Measurements from ENCODE around the gene SLC28A1. TPM values are rescaled to one million over a fixed set of nuclear protein-coding genes. Genes with fewer than 3 reads are reported as not detected.
A peak's percentile ranks its signal among the peaks of the same experiment; 100 is the strongest.

SLC28A1 gene
- total and polyA plus RNA-seq, 2 experiments from 2014 or later = not detected

DNA sequence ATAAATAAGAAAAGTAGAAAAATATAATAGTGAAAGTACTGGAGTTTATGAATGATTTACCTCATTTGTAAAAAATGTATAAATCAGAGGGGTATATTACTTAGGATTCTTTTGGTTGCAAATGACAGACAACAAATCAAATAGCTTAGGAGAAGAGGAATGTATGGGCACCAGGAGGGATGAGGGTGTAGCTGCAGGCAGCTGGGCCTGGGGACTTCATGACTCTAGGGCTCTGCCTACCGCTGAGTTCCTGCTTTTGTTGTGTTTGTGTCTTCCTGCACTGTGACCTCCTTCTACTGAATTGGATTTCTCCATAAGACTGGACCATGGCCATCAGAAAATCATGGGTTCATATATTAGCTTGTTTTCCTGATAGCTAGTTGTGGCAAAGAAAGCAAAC lies 69.3 kb downstream of the SLC28A1 start:
- H3K79me2 ChIP-seq (ENCODE audit: insufficient read depth) = no peaks in the 10 kb centered on the region
- TF ChIP-seq EZH2 (IDR thresholded peaks at IDR 0.05; ENCODE audit: insufficient read depth, poor library complexity, severe bottlenecking) = no peak
- TF ChIP-seq EZH2phosphoT487 (IDR thresholded peaks at IDR 0.05; ENCODE audit: insufficient read depth, low read depth) = no peak
- H2AFZ ChIP-seq = no peak overlapping the region
- H3K9me2 ChIP-seq (ENCODE audit: insufficient read depth) = no peaks in the 10 kb centered on the region
- H3K9me3 ChIP-seq (ENCODE audit: low read depth) = no peaks in the 10 kb centered on the region
- H3K4me1 ChIP-seq (ENCODE audit: insufficient read depth) = peaks cover 17% of the 10 kb centered on the region
- H3K4me3 ChIP-seq = no peak overlapping the region
- WGBS, 2 experiments (ENCODE audit: low coverage in 1 of 2, low lambda C conversion rate in 2 of 2, missing lambda C conversion rate in 2 of 2) = 93 to 100% methylated on average over 1 of the region's 1 CpG
- in situ Hi-C loops (cut with MboI) = loop anchor here (25.0 kb wide), 1 partner anchor 334 kb away; no protein-coding TSS in a partner anchor
- no peaks in the 10 kb centered on the region for H3K36me3 ChIP-seq (ENCODE audit: low read depth)
- peaks cover 13% of the 10 kb centered on the region for H3F3A ChIP-seq (ENCODE audit: insufficient read depth)
- H4K20me1 ChIP-seq (ENCODE audit: insufficient read depth) = no peaks in the 10 kb centered on the region
- H3K27me3 ChIP-seq (replicated peaks; ENCODE audit: insufficient read depth) = no peaks in the 10 kb centered on the region
- no peak overlapping the region for H3K4me2 ChIP-seq (ENCODE audit: unreplicated experiment)
- no peak overlapping the region for H3K27ac ChIP-seq
- no peak for DNase-seq
- H3K9ac ChIP-seq = no peak overlapping the region

DNA sequence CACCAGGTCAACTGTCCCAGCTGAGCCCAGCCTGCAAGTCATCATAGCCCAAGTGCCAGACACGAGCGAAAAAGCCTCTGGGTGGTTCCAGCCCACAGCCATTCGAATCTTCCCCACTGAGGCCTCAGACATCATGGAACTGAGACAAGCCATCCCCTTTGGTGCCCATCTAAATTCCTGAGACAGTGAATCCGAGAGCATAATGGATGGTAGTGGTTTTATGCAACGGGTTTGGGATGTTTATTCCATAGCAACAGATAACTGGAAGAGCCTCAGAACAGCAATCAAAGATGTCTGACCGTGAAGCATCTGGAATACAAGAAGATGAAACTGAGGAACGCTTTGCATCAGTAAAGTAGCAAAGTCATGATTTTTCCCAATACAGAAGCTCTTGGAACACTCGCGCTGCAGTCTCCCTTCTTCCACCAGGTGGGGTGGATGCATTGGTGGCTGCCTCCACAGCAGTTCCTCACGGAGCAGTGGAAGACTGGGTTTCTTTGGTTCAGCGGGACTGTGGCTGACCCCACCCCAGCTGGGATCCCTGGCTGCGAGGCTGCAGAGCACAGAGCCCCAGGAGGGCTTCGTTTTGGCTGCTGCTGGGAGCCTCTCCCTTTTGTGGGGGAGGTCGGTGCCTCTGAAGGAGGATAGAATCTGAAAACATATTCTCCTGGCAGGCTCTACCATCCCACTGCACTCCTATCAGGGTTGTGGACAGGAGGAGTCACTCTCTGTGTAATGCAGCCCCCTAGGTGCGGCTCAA lies 70.8 kb downstream of the SLC28A1 start:
- Histone ChIP-seq H3K36me3 (ENCODE audit: low read depth) (no peaks in the 10 kb centered on the region), H3K4me3 (peak overlapping the region; percentile 57), H3K27me3 (replicated peaks; ENCODE audit: insufficient read depth) (no peaks in the 10 kb centered on the region), H3K9ac (peak overlapping the region; percentile 31; the same call in 1 of the 2 replicates), H3K4me1 (ENCODE audit: insufficient read depth) (peaks cover 6% of the 10 kb centered on the region), H2AFZ (peak overlapping the region; percentile 76), H3K4me2 (ENCODE audit: unreplicated experiment) (peak overlapping the region; percentile 73), H3K27ac (no peak overlapping the region), H4K20me1 (ENCODE audit: insufficient read depth) (no peaks in the 10 kb centered on the region), H3K9me3 (ENCODE audit: low read depth) (no peaks in the 10 kb centered on the region), H3K9me2 (ENCODE audit: insufficient read depth) (no peaks in the 10 kb centered on the region), H3K79me2 (ENCODE audit: insufficient read depth) (no peaks in the 10 kb centered on the region), H3F3A (ENCODE audit: insufficient read depth) (no peaks in the 10 kb centered on the region)
- in situ Hi-C loops (cut with MboI) = loop anchor here (5.0 to 25.0 kb wide), 2 partner anchors 92 to 332 kb away; no protein-coding TSS in a partner anchor
- 13 to 14% methylated on average over 15 of the region's 15 CpGs for WGBS, 2 experiments (ENCODE audit: low coverage in 1 of 2, low lambda C conversion rate in 2 of 2, missing lambda C conversion rate in 2 of 2)
- no peak for TF ChIP-seq EZH2phosphoT487 (IDR thresholded peaks at IDR 0.05; ENCODE audit: insufficient read depth, low read depth)
- TF ChIP-seq EZH2 (IDR thresholded peaks at IDR 0.05; ENCODE audit: insufficient read depth, poor library complexity, severe bottlenecking) = no peak
- DNase-seq = peak; percentile 86

DNA sequence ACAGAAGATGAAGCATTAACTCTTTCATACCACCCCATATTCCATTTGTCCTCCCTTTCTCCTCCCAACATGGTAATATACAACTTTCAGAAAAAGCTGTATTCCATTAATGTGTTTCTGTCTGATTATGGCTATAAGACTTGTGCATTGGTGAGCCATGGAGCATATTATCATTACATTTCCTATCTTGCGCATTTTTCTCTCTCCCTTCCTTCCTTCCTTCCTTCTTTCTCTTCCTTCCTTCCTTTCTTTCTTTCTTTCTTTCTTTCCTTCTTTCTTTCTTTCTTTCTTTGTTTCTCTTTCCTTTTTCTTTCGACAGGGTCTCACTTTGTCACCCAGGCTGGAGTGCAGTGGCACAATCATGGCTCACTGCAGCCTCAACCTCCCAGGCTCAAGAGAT lies 71.7 kb downstream of the SLC28A1 start:
- no peak overlapping the region for H3K4me2 ChIP-seq (ENCODE audit: unreplicated experiment)
- no peaks in the 10 kb centered on the region for H3K27me3 ChIP-seq (replicated peaks; ENCODE audit: insufficient read depth)
- TF ChIP-seq EZH2 (IDR thresholded peaks at IDR 0.05; ENCODE audit: insufficient read depth, poor library complexity, severe bottlenecking) (no peak), EZH2phosphoT487 (IDR thresholded peaks at IDR 0.05; ENCODE audit: insufficient read depth, low read depth) (no peak)
- in situ Hi-C loops (cut with MboI) = loop anchor here (5.0 to 25.0 kb wide), 2 partner anchors 91 to 331 kb away; no protein-coding TSS in a partner anchor
- H3F3A ChIP-seq (ENCODE audit: insufficient read depth) = no peaks in the 10 kb centered on the region
- no peaks in the 10 kb centered on the region for H3K36me3 ChIP-seq (ENCODE audit: low read depth)
- H2AFZ ChIP-seq = peak overlapping the region; percentile 76
- H3K9me3 ChIP-seq (ENCODE audit: low read depth) = no peaks in the 10 kb centered on the region
- H4K20me1 ChIP-seq (ENCODE audit: insufficient read depth) = no peaks in the 10 kb centered on the region
- no peak for DNase-seq
- 91 to 99% methylated on average over 2 of the region's 2 CpGs for WGBS, 2 experiments (ENCODE audit: low coverage in 1 of 2, low lambda C conversion rate in 2 of 2, missing lambda C conversion rate in 2 of 2)
- H3K79me2 ChIP-seq (ENCODE audit: insufficient read depth) = no peaks in the 10 kb centered on the region
- peaks cover 3% of the 10 kb centered on the region; the same call in 1 of the 2 replicates for H3K4me1 ChIP-seq (ENCODE audit: insufficient read depth)
- H3K9ac ChIP-seq = no peak overlapping the region
- H3K27ac ChIP-seq = no peak overlapping the region
- no peak overlapping the region for H3K4me3 ChIP-seq
- no peaks in the 10 kb centered on the region for H3K9me2 ChIP-seq (ENCODE audit: insufficient read depth)

DNA sequence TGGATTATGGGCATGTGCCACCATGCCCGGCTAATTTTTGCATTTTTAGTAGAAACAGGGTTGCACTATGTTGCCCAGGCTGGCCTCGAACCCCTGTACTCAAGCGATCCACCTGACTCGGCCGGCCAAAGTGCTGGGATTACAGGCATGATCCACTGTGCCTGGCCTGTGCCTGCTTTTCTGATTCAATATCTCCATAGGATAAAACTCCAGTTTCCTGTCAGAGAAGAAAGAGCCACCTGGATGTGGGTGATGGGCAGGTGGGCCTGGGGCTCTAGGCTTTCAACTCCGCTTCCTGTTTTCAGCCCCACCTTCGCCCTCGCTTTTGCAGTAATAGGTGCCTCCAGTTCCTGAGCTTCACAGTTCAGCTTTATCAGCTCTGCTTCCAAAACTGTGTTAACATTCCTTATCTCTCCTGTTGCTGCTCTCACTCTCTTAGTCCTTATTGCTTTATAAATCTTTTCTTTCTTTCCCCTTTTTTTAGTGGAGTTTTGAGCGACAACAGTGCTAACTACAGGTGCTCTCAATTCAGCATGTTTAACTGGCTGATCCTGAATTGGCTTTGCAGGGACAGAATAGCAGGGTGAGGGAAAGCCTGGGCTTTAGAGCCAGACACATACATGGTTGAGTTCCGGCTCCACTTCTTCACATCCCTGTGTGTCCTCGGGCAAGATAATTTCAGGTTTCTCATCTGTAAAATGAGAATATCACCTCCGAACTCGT lies 76.1 kb downstream of the SLC28A1 start:
- no peaks in the 10 kb centered on the region; the same call in 1 of the 2 replicates for H3K4me1 ChIP-seq (ENCODE audit: insufficient read depth)
- H3K4me3 ChIP-seq = no peak overlapping the region
- DNase-seq = no peak
- WGBS, 2 experiments (ENCODE audit: low coverage in 1 of 2, low lambda C conversion rate in 2 of 2, missing lambda C conversion rate in 2 of 2) = 88% methylated on average over 13 of the region's 13 CpGs
- H3K4me2 ChIP-seq (ENCODE audit: unreplicated experiment) = no peak overlapping the region
- in situ Hi-C loops (cut with MboI) = loop anchor here (25.0 kb wide), 1 partner anchor 327 kb away; no protein-coding TSS in a partner anchor
- no peaks in the 10 kb centered on the region for H3K36me3 ChIP-seq (ENCODE audit: low read depth)
- TF ChIP-seq EZH2phosphoT487 (IDR thresholded peaks at IDR 0.05; ENCODE audit: insufficient read depth, low read depth) (no peak), EZH2 (IDR thresholded peaks at IDR 0.05; ENCODE audit: insufficient read depth, poor library complexity, severe bottlenecking) (no peak)
- no peaks in the 10 kb centered on the region for H3F3A ChIP-seq (ENCODE audit: insufficient read depth)
- H3K9me2 ChIP-seq (ENCODE audit: insufficient read depth) = no peaks in the 10 kb centered on the region
- H3K9ac ChIP-seq = no peak overlapping the region
- H4K20me1 ChIP-seq (ENCODE audit: insufficient read depth) = no peaks in the 10 kb centered on the region
- no peak overlapping the region for H3K27ac ChIP-seq
- no peaks in the 10 kb centered on the region for H3K27me3 ChIP-seq (replicated peaks; ENCODE audit: insufficient read depth)
- H3K9me3 ChIP-seq (ENCODE audit: low read depth) = no peaks in the 10 kb centered on the region
- no peak overlapping the region for H2AFZ ChIP-seq
- H3K79me2 ChIP-seq (ENCODE audit: insufficient read depth) = no peaks in the 10 kb centered on the region

Data from GM23248 (cell line).